Astrocyte of the spinal cord (primary cell): ENCODE results near the gene R3HDM2.

Source experiments
- DNase-seq: peaks from one replicate; pipeline ENCODE4 v3.0.0; 2011; ENCODE audit warnings: low read depth, low spot score
- H3K4me3 ChIP-seq: 2 replicates; pipeline ENCODE4 v1.5.1; 2011; ENCODE audit warnings: low read depth, mild to moderate bottlenecking, low read length, moderate library complexity
- in situ Hi-C: cut with HindIII; loops from 2 replicates; pipeline ENCODE4 v1.10.0; 2017; ENCODE audit warnings: low sequenced_read_pairs
- TF ChIP-seq, protein P1 (sequence below): IDR thresholded peaks from 2 replicates; pipeline ENCODE4 v1.5.1; 2012; ENCODE audit warnings: low read depth, mild to moderate bottlenecking, low read length, inconsistent platforms

The R3HDM2 gene

DNA sequence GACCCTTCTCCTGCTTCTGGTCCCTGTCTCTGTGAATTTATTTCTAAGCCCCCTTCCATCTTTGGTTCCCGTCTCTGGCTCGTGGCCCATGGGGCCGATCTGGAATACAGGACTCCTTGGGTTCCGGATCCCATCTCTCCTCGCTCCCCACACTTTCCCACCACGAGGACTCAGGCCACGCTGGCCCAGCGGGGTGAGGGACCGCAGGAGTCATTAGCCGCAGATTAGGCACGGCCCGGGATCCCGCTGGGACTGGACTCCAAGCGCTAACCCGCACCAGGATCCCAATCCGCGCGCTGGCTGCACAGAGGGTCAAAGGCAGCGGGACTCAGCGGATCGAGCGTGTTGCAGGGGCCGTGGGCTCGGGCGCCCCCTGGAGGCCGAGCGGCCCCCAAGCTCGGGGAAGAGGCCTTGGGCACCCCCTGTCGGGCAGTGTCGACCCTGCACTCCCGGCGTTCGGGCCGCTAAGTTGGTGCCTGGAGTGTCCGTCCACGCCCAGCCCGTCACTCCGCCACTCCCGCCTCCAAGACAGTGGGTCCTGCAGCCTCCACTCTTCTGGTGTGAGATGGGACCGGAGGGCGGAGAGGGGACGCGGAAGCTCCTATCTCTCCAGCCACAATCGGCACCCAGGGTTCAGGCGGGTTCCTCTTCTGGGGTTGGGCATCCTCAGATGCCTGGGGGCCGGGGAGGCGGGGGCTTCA lies 191.8 kb downstream of the R3HDM2 start:
- peak overlapping the region; percentile 61 for H3K4me3 ChIP-seq
- TF ChIP-seq, protein P1, sequence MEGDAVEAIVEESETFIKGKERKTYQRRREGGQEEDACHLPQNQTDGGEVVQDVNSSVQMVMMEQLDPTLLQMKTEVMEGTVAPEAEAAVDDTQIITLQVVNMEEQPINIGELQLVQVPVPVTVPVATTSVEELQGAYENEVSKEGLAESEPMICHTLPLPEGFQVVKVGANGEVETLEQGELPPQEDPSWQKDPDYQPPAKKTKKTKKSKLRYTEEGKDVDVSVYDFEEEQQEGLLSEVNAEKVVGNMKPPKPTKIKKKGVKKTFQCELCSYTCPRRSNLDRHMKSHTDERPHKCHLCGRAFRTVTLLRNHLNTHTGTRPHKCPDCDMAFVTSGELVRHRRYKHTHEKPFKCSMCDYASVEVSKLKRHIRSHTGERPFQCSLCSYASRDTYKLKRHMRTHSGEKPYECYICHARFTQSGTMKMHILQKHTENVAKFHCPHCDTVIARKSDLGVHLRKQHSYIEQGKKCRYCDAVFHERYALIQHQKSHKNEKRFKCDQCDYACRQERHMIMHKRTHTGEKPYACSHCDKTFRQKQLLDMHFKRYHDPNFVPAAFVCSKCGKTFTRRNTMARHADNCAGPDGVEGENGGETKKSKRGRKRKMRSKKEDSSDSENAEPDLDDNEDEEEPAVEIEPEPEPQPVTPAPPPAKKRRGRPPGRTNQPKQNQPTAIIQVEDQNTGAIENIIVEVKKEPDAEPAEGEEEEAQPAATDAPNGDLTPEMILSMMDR, result peak; percentile 100
- in situ Hi-C loops, result no loop called here
- DNase-seq, result peak; percentile 85

DNA sequence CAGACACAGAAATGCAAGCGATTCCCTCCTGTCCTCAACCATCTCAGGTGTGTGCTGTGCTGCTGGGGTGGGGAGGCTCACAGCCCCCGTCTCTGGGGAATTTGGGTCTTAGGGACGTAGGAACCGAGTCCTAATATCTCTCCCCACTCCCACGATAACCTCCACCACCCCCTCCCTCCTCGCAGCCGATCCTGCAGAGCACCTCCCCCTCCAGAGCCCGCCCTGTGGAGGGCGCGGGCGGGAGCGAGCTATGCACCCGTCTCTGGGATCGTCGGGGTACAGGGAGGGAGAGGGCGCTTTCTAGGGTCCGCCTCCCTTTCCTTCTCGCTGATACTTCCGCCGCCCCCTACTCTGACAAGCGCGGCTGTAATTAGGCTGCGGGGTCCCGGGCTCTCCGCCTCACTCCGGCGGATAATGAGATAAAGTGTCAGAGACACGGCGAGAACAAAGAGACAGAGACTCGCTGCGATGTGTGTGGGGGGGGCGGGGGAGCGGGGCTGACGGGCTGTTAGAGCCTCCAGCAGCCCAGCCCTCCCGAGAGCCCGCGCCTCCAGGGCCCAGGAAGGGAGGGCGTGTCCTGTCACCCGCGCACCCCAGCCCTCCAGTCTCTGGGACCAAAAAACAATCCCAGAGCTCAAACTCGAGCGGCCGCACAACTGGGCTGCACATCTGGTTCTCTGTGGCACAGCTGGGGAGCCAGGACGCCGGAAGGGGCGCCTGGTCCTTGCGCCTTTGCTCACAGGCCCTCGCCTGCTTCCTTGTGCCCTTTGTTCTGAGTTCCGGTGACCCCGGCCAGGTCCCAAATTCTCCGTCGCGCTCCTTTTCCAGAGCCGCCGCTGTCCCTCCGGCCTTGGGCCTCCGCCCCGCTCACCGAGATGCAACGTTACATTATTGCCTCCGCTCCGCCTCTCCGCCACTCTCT lies 192.7 kb downstream of the R3HDM2 start:
- no peak for DNase-seq
- in situ Hi-C loops, result no loop called here
- H3K4me3 ChIP-seq, result peak overlapping the region; percentile 31
- TF ChIP-seq, protein P1, result no peak

DNA sequence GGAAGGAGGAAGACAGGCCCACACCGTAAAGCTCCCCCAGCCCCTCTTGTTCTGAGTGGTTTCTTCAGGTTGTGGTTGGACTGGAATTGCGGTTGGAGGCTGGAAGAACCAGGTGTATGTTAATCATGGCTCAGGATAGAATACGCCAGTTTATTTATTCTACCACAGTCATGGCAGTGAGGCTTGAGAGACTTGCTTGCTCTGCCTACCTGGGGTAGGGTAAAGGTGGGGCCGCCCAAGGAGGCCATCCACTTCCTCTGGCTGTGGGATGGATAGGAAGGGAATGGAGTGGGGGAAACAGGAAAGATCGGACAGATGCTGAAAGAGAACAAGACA lies 193.3 kb downstream of the R3HDM2 start:
- in situ Hi-C loops, result no loop called here
- TF ChIP-seq, protein P1, result no peak
- H3K4me3 ChIP-seq, result no peak overlapping the region
- no peak for DNase-seq

DNA sequence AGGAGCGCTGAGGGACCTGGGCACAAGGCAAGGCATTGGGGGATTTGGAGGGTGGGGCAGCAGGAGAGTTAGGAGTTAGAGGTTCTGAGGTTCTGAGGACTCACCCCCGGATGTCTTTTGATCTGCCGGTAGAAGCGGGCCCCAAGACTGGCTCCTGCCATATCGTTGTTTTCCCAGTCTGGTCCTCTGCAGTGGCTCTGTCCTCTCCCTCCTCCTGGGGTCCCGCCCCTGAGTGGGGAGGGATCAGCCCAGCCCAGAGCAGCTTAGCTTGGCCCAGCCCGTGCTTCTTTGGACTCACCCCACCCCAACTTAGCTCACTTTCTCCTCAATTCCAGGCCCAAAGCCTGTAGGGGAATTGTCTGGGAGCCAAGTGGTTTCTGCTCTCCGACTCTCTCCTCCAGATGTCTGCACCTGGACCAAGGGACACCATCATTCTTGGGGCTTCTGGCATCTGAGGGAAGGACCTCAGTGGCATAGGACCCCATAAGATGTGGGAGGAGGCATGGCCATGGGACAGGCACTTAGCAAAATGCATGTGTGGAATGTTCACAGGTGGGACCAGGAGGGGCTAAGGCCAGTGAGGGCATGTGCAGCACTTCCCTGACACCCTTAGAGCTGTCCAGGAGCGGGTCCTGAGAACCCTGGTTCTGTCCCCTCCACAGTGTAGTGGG lies 193.8 kb downstream of the R3HDM2 start:
- in situ Hi-C loops, result no loop called here
- no peak overlapping the region for H3K4me3 ChIP-seq
- TF ChIP-seq, protein P1, result no peak
- no peak for DNase-seq

DNA sequence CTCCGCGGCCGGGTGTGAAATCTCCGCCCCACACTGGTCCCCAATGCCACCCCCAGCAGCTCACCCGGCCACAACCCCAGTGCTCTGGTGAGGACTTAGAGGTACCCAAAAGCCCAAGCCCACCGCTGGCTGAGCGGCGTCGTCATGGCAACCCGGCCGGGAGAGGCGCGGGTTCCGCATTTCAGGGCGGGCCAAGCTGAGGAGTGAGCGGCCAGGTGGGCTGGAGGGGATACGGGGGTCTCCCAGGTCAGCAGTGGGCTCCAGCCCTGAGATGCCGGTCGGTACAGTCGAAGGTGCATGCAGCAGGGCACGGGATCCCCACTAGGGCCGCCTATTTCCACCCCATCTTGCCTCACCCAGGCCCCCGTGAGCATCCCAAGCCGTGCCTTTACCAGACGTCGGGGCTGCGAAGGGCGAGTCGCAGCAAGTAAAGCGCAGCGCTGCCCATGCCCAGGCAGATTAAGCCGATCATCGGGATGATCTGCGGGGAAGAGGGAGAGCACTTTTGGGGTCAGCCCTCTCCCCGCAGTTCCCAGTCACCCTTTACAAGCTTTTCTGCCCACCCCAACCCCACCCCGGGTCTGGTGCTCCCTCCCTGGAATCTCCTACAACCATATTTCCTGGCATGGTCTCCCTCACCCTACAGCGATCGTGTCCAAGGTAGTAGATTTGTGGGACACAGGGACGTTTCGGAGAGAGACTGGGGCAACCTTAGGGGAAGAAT lies 194.5 kb downstream of the R3HDM2 start:
- TF ChIP-seq, protein P1, result no peak
- no peak for DNase-seq
- in situ Hi-C loops, result no loop called here
- H3K4me3 ChIP-seq, result no peak overlapping the region

DNA sequence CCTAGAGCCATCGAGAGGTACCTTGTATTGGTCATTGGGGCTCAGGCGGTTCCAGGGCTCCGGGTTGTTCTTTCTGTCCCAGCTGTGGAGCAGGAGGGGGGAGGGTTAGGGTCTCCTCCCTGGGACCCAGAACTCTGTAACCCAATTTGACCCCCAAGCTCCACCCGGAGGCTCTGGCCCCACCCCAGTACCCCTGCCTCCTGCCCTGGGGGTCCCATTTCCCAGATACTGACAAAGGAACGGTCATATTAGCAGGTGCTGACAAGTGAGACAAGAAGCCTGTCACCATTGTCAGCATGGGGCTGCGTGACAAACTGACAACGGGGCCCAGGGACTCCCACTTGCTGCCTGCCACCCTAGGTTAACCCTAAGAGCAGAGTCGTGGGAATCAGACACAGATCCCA lies 195.1 kb downstream of the R3HDM2 start:
- TF ChIP-seq, protein P1, result no peak
- in situ Hi-C loops, result no loop called here
- DNase-seq, result no peak
- H3K4me3 ChIP-seq, result no peak overlapping the region
